Renal cortex interstitium (tissue), 11 donors: ENCODE measurements around the gene NLGN1. TPM values are rescaled to one million over a fixed set of nuclear protein-coding genes. Genes with fewer than 3 reads are reported as not detected.

Source experiments
- DNase-seq, 11 donors: peaks; one replicate each; pipeline ENCODE4 v3.0.0-alpha.2; 2013; ENCODE audit warnings: low read depth in 9 of 11, low spot score in 4 of 11; ENCODE audit errors: extremely low read depth in 1 of 11
- polyA plus RNA-seq, 3 donors: library from polyadenylated mRNA; unstranded; fragments of 120-200 nt; gene quantifications; one replicate each; pipeline ENCODE4 v1.2.1, GENCODE V29; 2013; ENCODE audit not compliant: insufficient read length in 3 of 3

The NLGN1 gene
- polyA plus RNA-seq, 3 donors, result 1.9 to 2.7 (median 2.5) TPM

- no peak for DNase-seq
These were observed 515.9 kb downstream of the NLGN1 start for GRCh38 chr3:173913397-173913796.

- no peak for DNase-seq
These were observed 516.5 kb downstream of the NLGN1 start for GRCh38 chr3:173913974-173914421.

GRCh38 chr3:173916799-173917198 lies 519.3 kb downstream of the NLGN1 start:
- DNase-seq, result no peak

- DNase-seq, result no peak
These were observed 522.8 kb downstream of the NLGN1 start for GRCh38 chr3:173920386-173920785.

- no peak for DNase-seq
These were observed 524.2 kb downstream of the NLGN1 start for GRCh38 chr3:173921732-173922131.

GRCh38 chr3:173923204-173923603 lies 525.7 kb downstream of the NLGN1 start:
- no peak for DNase-seq

- DNase-seq, result no peak
These were observed 532.7 kb downstream of the NLGN1 start for GRCh38 chr3:173930251-173930650.

GRCh38 chr3:173932624-173933023 lies 535.1 kb downstream of the NLGN1 start:
- DNase-seq, result no peak

- no peak for DNase-seq
These were observed 535.6 kb downstream of the NLGN1 start for GRCh38 chr3:173933113-173933512.

GRCh38 chr3:173936316-173936715 lies 538.8 kb downstream of the NLGN1 start:
- DNase-seq, result no peak

- DNase-seq, result peak in 10 of 11 donors; percentile 26 to 65 (median 33)
These were observed 540.6 kb downstream of the NLGN1 start for GRCh38 chr3:173938159-173938558.

GRCh38 chr3:173938616-173939015 lies 541.1 kb downstream of the NLGN1 start:
- no peak for DNase-seq

- no peak for DNase-seq
These were observed 541.8 kb downstream of the NLGN1 start for GRCh38 chr3:173939331-173939730.

- no peak for DNase-seq
These were observed 545.7 kb downstream of the NLGN1 start for GRCh38 chr3:173943264-173943663.

- DNase-seq, result no peak
These were observed 547.6 kb downstream of the NLGN1 start for GRCh38 chr3:173945170-173945569.

- no peak for DNase-seq
These were observed 548.3 kb downstream of the NLGN1 start for GRCh38 chr3:173945806-173946205.

GRCh38 chr3:173954647-173955046 lies 557.1 kb downstream of the NLGN1 start:
- DNase-seq, result no peak

- DNase-seq, result no peak
These were observed 560.1 kb downstream of the NLGN1 start for GRCh38 chr3:173957646-173958045.

- DNase-seq, result no peak
These were observed 561.3 kb downstream of the NLGN1 start for GRCh38 chr3:173958805-173959204.

GRCh38 chr3:173970281-173970680 lies 572.7 kb downstream of the NLGN1 start:
- peak in 4 of 11 donors; percentile 6 to 29 (median 23) for DNase-seq

- DNase-seq, result no peak
These were observed 578.7 kb downstream of the NLGN1 start for GRCh38 chr3:173976281-173976680.

GRCh38 chr3:173977747-173978146 lies 580.2 kb downstream of the NLGN1 start:
- no peak for DNase-seq
